Inferior parietal cortex (tissue), 1 donor: Measurements from ENCODE around the gene IRS1.

Source experiments
- DNase-seq: peaks from one replicate; pipeline ENCODE4 v3.0.0-alpha.2; 2016; ENCODE audit errors: extremely low spot score

The IRS1 gene

GRCh38 chr2:226791056-226791486 is 8.5 kb downstream of the IRS1 start:
- DNase-seq: peak; percentile 70

- DNase-seq: no peak
Measured at GRCh38 chr2:226790431-226790830, 9.2 kb downstream of the IRS1 start.

- no peak for DNase-seq
Measured at GRCh38 chr2:226790011-226790410, 9.6 kb downstream of the IRS1 start.

- no peak for DNase-seq
Measured at GRCh38 chr2:226788881-226789490, 10.6 kb downstream of the IRS1 start.

DNA sequence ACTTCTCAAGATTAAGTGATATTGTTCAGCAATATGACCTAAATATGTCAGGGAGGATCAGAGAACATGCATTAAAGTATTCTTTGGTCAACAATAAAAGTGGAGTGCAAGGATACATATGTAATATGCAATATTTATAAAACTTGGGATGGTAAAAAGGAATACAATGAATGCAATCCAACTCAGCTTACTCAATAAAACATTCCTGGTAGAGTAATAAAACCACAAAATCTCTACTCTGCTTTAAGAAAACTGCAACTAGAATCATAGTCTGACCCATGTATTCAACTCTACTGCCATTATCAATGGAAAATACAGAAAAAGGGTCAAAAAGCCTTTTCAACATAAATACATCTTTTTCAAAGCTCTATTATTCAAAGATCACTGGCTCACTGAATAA is 11.6 kb downstream of the IRS1 start:
- no peak for DNase-seq

- no peak for DNase-seq
Measured at GRCh38 chr2:226783885-226784284, 15.7 kb downstream of the IRS1 start.

- no peak for DNase-seq
Measured at GRCh38 chr2:226782092-226782713, 17.4 kb downstream of the IRS1 start.

DNA sequence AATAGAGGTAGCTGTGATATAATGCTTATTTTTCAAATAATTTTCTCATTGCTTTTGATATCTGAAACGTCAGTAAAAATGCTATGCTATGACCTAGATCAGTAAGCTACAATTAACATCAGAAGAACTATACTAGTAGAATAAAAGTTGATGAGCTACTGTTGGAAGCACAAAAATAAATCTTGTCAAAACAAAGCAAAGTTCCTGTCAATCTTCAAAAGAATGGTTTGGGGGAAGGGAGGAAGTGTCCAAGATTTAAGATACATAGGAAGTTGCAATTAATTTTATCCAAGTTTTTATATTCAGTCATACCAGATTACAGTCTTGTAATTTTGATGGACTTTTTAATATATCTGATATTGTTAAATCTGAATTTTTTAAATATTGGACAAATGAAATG is 19.2 kb downstream of the IRS1 start:
- no peak for DNase-seq

DNA sequence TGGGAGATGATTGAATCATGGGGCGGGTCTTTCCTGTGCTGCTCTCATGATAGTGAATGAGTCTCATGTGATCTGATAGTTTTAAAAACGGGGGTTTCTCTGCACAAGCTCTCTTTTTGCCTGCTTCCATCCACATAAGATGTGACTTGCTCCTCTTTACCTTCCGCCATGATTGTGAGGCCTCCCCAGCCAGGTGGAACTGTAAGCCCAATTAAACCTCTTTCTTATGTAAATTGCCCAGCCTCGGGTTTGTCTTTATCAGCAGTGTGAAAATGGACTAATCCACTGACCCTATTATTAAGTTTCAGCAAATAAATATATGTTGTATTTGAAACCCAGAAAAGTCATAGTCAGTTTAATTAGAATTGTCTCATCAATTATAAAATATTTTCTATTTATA is 22.0 kb downstream of the IRS1 start:
- no peak for DNase-seq

DNA sequence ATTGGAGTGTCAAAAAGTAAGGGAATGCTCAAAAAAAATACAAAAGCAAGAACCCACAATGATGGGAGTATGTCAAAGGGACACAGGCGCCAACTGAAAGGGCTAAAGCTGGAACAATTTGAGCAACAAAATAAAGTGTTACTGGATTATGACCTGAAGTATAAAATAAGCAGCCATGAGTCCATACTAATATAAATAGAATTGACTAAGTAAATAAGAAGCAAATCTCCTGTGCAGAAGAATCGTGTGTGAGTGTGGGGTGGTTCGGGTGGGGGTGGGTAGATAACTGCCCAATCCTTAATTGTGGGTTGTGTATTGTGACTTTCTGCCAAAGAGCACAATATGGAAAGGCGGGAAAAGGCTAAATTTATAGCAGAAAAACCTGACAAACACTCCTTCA is 23.5 kb downstream of the IRS1 start:
- no peak for DNase-seq

DNA sequence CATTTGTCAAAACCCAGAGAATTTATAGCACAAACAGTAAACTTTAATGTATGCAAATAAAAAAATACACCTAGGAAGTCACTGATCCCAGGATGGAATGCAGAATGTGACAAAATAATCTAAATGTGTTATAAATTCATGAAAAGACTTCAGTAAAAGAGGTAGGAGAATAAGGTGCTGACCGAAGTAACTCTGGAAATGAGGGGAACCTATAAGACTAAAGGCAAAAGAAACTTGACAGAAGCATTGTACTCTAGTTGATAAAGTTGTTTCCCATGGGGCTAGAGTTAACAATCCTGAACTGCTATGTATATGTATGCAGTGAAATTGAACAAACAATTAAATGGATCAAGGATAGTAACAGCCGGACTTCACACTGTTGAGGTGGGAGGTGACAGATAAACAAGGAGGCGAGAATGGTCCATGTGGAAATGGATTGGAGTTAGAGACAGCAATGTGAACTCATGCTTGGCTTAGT is 24.5 kb downstream of the IRS1 start:
- DNase-seq: no peak

DNA sequence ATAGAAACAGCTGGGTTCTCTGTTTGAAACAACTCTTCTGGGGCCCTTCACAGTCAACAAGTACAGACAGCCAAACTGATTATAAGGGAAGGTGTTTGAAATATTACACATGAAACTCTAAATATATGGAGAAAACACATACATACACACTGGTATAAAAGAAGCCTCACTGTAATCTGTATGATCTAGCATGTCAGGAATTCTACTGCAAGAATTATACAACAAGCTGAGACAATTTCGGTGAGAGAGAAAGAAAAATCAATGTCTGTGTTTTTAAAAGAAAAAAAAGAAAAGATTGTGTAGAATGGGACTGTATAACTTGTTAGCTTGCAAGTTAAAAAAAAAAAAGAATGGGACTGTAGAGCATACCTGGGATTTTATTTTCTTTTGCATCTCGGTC is 26.3 kb downstream of the IRS1 start:
- no peak for DNase-seq

DNA sequence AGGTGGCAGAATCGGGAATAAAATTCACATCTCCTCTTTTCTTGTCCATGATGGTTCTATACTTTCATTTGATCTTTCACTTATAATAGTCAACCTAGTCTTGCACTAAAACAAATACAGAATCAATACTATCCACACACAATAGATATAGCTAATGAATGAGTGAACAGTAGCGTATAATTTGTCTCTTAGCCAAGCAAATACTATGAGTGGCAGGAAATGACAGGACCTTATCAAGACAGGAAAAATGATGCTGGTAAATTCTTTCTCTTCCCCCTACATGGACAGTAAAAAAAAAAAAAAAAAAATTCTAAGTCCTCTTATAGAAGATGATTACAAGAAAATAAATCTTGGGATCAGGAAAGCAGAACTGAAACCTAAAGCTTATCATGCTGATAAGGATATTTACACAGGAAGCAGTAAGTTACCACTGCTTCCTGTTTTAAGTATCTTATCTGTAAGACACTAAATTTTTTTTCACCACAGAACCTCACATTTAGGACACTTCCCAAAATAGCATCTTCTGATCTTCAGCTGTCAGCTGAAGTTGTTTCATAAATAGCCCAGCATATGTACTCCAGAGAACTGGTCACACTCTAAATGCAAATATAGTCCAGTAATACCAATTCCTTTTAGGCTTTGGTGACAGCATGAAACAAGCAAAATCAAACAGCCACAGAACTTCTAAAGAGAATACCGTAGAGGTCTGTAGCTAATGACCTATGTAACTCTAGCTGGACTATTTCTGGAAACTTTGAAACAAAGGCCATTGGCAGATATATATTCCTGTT is 27.0 kb downstream of the IRS1 start:
- peak; percentile 33 for DNase-seq

GRCh38 chr2:226771067-226771466 is 28.6 kb downstream of the IRS1 start:
- DNase-seq: no peak

- no peak for DNase-seq
Measured at GRCh38 chr2:226767056-226767813, 32.4 kb downstream of the IRS1 start.

DNA sequence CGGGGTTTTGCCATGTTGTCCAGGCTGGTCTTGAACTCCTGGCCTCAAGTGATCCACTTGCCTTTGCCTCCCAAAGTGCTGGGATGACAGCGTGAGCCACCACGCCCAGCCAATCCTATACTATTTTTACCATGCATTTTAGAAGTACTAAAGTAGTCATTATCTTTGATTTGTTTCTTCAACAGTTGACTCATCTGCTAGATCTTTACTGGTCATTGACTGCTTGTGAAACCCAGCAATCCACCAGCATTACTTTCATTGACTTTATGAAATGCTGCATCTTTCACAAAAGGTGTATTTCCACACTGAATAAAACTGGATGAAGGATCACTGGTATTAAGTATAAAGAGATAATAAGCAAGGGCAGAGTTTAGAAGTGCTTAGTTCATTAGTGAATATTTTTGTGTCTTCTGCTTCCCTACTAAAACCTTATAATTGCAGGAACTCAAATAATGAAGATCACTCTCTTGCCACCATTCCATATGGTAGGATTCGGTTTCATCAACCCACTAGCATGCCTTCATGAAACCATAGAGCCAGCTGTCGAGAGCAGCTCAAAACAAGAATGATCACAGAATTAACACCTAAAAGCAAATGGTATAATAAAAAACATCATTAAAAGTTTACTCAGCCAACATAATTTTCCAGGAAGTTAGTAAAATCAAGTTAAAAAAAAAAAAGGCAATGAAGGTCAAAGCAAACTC is 33.1 kb downstream of the IRS1 start:
- DNase-seq: no peak

DNA sequence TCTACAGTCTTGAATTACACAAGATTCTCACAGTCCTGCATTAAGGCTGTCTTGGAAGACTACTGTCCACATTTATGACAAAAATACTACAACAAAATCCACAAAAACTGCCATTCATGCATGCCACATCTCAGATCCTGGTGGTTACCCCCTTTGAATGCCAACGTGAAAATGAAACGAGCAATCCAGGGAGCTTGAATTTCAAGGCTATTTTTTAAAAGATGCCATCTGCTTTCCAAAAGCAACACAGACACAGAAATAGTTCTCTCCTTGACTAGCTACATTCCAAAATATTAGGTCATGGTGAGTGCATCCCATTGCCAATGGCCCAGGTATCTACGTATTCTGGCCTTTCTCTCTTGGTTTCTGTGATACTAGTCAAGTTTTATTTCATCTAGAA is 36.3 kb downstream of the IRS1 start:
- no peak for DNase-seq

- DNase-seq: no peak
Measured at GRCh38 chr2:226761195-226761583, 38.4 kb downstream of the IRS1 start.

DNA sequence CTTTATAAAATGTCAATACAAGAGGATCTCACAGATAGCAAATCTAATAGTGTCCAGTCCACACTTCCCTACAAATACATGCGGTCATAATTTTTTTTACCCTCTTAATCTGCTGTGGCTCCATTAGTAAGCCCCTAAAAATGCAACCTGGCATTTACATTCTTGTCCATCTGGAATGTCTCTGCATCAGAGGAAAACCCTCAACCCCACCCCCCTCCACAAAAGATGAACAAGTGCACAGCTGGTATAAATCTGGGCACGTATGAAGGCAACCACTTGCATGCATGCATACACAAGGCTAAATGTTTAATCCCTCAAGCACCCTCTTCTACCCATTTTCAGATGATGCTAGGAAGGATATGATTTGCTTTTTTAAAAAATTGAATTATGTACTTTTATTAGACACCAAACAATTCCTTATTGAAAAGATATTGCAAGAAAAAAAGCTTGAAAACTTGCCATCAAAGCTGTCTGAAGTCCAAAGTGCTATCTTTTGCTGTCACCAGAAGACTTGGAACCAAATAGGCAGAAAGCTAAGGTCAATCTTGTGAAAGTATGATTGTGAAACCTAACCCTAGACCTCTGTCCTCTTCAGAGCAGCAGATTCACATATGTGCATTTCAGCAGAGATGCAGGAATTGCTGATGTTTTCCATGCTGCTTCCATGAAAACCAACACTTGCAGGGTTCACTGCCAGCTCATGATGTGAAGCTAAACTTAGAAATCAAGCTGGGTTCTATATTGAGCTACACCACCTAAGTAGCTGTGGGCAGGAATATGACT is 39.0 kb downstream of the IRS1 start:
- no peak for DNase-seq

DNA sequence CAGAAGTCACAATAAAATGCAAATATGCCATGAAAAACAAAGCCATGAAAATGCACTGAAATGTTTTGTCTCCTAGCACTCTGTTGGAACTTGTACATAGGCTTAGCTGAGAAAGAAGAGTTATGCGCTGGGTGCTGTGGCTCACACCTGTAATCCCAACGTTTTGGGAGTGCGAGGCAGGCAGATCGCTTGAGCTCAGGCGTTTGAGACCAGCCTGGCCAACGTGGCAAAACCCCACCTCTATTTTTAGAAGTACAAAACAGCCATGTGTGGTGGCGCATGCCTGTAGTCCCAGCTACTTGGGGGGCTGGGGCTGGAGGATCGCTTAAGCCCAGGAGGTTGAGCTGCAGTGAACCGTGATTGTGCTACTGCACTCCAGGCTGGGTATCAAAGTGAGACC is 39.9 kb downstream of the IRS1 start:
- DNase-seq: no peak
